ES-I3 (cell line): ENCODE data around the gene ZNFX1.
"Not testable (repeated sequence)": the region's sequence is repeated elsewhere in the genome, so short reads cannot be mapped to it uniquely, and the experiment has no call there.

Experiments used
- H3K36me3 ChIP-seq: 2 replicates; pipeline ENCODE4 v1.6.1; 2013; ENCODE audit warnings: mild to moderate bottlenecking, low read length, control low read depth, moderate library complexity; ENCODE audit not compliant: insufficient read depth
- H3K4me1 ChIP-seq: 2 replicates; pipeline ENCODE4 v1.6.1; 2013; ENCODE audit warnings: mild to moderate bottlenecking, control low read depth, low read length; ENCODE audit not compliant: insufficient read depth
- H3K9ac ChIP-seq: 2 replicates; pipeline ENCODE4 v1.6.1; 2013; ENCODE audit warnings: low read depth, mild to moderate bottlenecking, low read length, moderate library complexity
- H3K9me3 ChIP-seq: 2 replicates; pipeline ENCODE4 v1.6.1; 2013; ENCODE audit warnings: mild to moderate bottlenecking, low read length, moderate library complexity; ENCODE audit not compliant: control insufficient read depth, insufficient read depth

Gene ZNFX1

GRCh38 chr20:49210101-49210756 lies 67.6 kb downstream of the ZNFX1 start:
- Histone ChIP-seq H3K9me3 (0 out of 2 replicates have a peak, but pooled peaks cover 3% of the 10 kb centered on the region), H3K9ac (no peak overlapping the region), H3K36me3 (no peaks in the 10 kb centered on the region)

GRCh38 chr20:49207076-49207475 lies 70.8 kb downstream of the ZNFX1 start:
- Histone ChIP-seq H3K9me3 (0 out of 2 replicates have a peak, but pooled peaks cover 3% of the 10 kb centered on the region), H3K36me3 (no peaks in the 10 kb centered on the region), H3K4me1 (no peaks in the 10 kb centered on the region), H3K9ac (no peak overlapping the region)

More at GRCh38 chr20:49210101-49210756, 67.6 kb downstream of the ZNFX1 start:
- no peaks in the 10 kb centered on the region for H3K4me1 ChIP-seq

GRCh38 chr20:49203746-49204145 lies 74.1 kb downstream of the ZNFX1 start:
- H3K4me1 ChIP-seq = no peaks in the 10 kb centered on the region
- no peaks in the 10 kb centered on the region for H3K36me3 ChIP-seq
- no peaks in the 10 kb centered on the region for H3K9me3 ChIP-seq
- H3K9ac ChIP-seq = no peak overlapping the region

GRCh38 chr20:49203011-49203410 lies 74.8 kb downstream of the ZNFX1 start:
- H3K36me3 ChIP-seq = no peaks in the 10 kb centered on the region
- no peaks in the 10 kb centered on the region for H3K9me3 ChIP-seq
- H3K4me1 ChIP-seq = no peaks in the 10 kb centered on the region
- no peak overlapping the region for H3K9ac ChIP-seq

- no peaks in the 10 kb centered on the region for H3K4me1 ChIP-seq
- H3K36me3 ChIP-seq = no peaks in the 10 kb centered on the region
- H3K9me3 ChIP-seq = no peaks in the 10 kb centered on the region
- H3K9ac ChIP-seq = no peak overlapping the region
Measured at GRCh38 chr20:49199729-49200293, 78.0 kb downstream of the ZNFX1 start.

GRCh38 chr20:49192944-49193518 lies 84.8 kb downstream of the ZNFX1 start:
- H3K9me3 ChIP-seq, H3K4me1 ChIP-seq, H3K9ac ChIP-seq, H3K36me3 ChIP-seq: not testable (repeated sequence)
